B cell (primary cell): ENCODE measurements around the gene GPR62. TPM values are rescaled to one million over a fixed set of nuclear protein-coding genes. Genes with fewer than 3 reads are reported as not detected.

Experiments
- ATAC-seq: fragments of 200-7000 bp; cut with Tn5 transposase; one replicate; pipeline ENCODE4 v1.10.0; 2021; ENCODE audit warnings: low read depth, mild to moderate bottlenecking, moderate number of reproducible peaks, moderate library complexity
- CTCF ChIA-PET: fragments of 350-600 bp; sonication (Branson Sonifier 250); formaldehyde crosslinking; loops from one replicate; lab custom pipeline; 2021; ENCODE audit warnings: antibody characterized with exemption, inconsistent platforms; lab: Charles Lee
- POLR2A ChIA-PET: fragments of 350-600 bp; sonication (Branson Sonifier 250); formaldehyde crosslinking; loops from one replicate; lab custom pipeline; 2021; ENCODE audit warnings: antibody characterized with exemption; lab: Charles Lee
- DNase-seq: peaks from one replicate; pipeline ENCODE4 v3.0.0; 2013
- H2AFZ ChIP-seq: 2 replicates; pipeline ENCODE4 v1.6.1; 2012; ENCODE audit warnings: mild to moderate bottlenecking, low read depth, low read length; ENCODE audit not compliant: insufficient read depth, poor library complexity, severe bottlenecking
- H3K27ac ChIP-seq, 2 donors: 1 replicate in 1 of 2; 2 replicates in 1 of 2; pipeline ENCODE4 v1.5.1; 2012 to 2013; ENCODE audit warnings: low read length in 2 of 2, mild to moderate bottlenecking in 2 of 2, moderate library complexity in 1 of 2
- H3K27me3 ChIP-seq, 4 experiments: fragments of 200-600 bp in 1 of 4; sonication (generic) in 1 of 4; replicated peaks in 1 of 4; 1 replicate in 2 of 4; 2 replicates in 2 of 4; pipeline versions ENCODE4 v1.6.1 to v1.7.0; 2013 to 2016; ENCODE audit warnings: low read length in 3 of 4, mild to moderate bottlenecking in 2 of 4, mixed read lengths in 1 of 4, moderate library complexity in 1 of 4; ENCODE audit not compliant: insufficient read depth in 4 of 4, control insufficient read depth in 3 of 4; ENCODE audit errors: control extremely low read depth in 1 of 4
- H3K36me3 ChIP-seq, 2 experiments: replicated peaks in 1 of 2; 1 replicate in 1 of 2; 2 replicates in 1 of 2; pipeline versions ENCODE4 v1.6.1 to v1.7.1; 2013; ENCODE audit warnings: low read length in 1 of 2; ENCODE audit not compliant: insufficient read depth in 2 of 2, control insufficient read depth in 1 of 2; ENCODE audit errors: control extremely low read depth in 1 of 2, extremely low read depth in 1 of 2
- H3K4me1 ChIP-seq, 2 donors: fragments of 200-600 bp in 1 of 2; sonication (generic) in 1 of 2; 1 replicate in 1 of 2; 2 replicates in 1 of 2; pipeline versions ENCODE4 v1.5.1 to v1.6.1; 2013 to 2017; ENCODE audit warnings: low read length in 2 of 2; ENCODE audit not compliant: control insufficient read depth in 2 of 2, insufficient read depth in 2 of 2
- H3K4me2 ChIP-seq: replicated peaks from 2 replicates; pipeline ENCODE3; 2012; ENCODE audit warnings: mild to moderate bottlenecking, low read depth, low read length; ENCODE audit not compliant: poor library complexity, severe bottlenecking
- H3K4me3 ChIP-seq, 5 experiments: fragments of 200-600 bp in 1 of 5; sonication (generic) in 1 of 5; 1 replicate in 3 of 5; 2 replicates in 2 of 5; pipeline versions ENCODE4 v1.5.1 to v1.7.0; 2011 to 2016; ENCODE audit warnings: low read length in 4 of 5, mild to moderate bottlenecking in 4 of 5, low read depth in 2 of 5, control low read depth in 1 of 5, moderate library complexity in 1 of 5; ENCODE audit not compliant: insufficient read depth in 1 of 5; ENCODE audit errors: control extremely low read depth in 1 of 5, extremely low read depth in 1 of 5
- H3K79me2 ChIP-seq: fragments of 200-600 bp; sonication (generic); one replicate; pipeline ENCODE4 v1.6.0; 2016; ENCODE audit warnings: low read length; ENCODE audit not compliant: control insufficient read depth, insufficient read depth
- H3K9ac ChIP-seq: fragments of 200-600 bp; sonication (generic); 2 replicates; pipeline ENCODE4 v1.6.1; 2017; ENCODE audit warnings: mild to moderate bottlenecking, low read length, moderate library complexity
- H3K9me3 ChIP-seq, 3 donors: one replicate each; pipeline versions ENCODE4 v1.6.1 to v1.7.1; 2013; ENCODE audit warnings: low read length in 2 of 3; ENCODE audit not compliant: control insufficient read depth in 2 of 3, insufficient read depth in 1 of 3; ENCODE audit errors: control extremely low read depth in 1 of 3
- H4K20me1 ChIP-seq: 2 replicates; pipeline ENCODE4 v1.6.0; 2012; ENCODE audit warnings: mild to moderate bottlenecking, low read length; ENCODE audit not compliant: insufficient read depth, control insufficient read depth, poor library complexity, severe bottlenecking
- H3K27ac Mint-ChIP-seq: one replicate; pipeline ENCODE4 v1.8.0; 2021; ENCODE audit warnings: mixed read lengths
- H3K27me3 Mint-ChIP-seq: one replicate; pipeline ENCODE4 v1.8.0; 2021; ENCODE audit warnings: mixed read lengths
- H3K4me1 Mint-ChIP-seq: one replicate; pipeline ENCODE4 v1.8.0; 2021; ENCODE audit warnings: mixed read lengths
- H3K4me3 Mint-ChIP-seq: one replicate; pipeline ENCODE4 v1.8.0; 2021; ENCODE audit warnings: mixed read lengths
- H3K9me3 Mint-ChIP-seq: one replicate; pipeline ENCODE4 v1.8.0; 2022; ENCODE audit warnings: mixed read lengths; ENCODE audit not compliant: insufficient read depth
- EZH2 ChIP-seq: IDR thresholded peaks from 2 replicates; pipeline ENCODE4 v1.6.1; 2012; ENCODE audit warnings: borderline replicate concordance, low read depth, mild to moderate bottlenecking, moderate library complexity, low read length; ENCODE audit not compliant: insufficient read depth, poor library complexity, severe bottlenecking
- WGBS: methylation state at CpG from one replicate; pipeline ENCODE4 v1.1.5; 2013; ENCODE audit warnings: missing lambda C conversion rate; ENCODE audit not compliant: insufficient coverage; 5-methylcytosine and 5-hydroxymethylcytosine counted together
- intact Hi-C: fragments of 100-400 bp; cut with micrococcal nuclease; formaldehyde crosslinking; loops from one replicate; pipeline ENCODE4 v1.10.0; 2022
- polyA plus RNA-seq: library from polyadenylated mRNA; depleted of rRNA; stranded (reverse); fragments of >200 nt; gene quantifications from 2 replicates; pipeline ENCODE4 v1.2.3, GENCODE V29; 2012
- total RNA-seq, 2 donors: library from RNA; stranded (reverse); fragments of 120-200 nt in 1 of 2; gene quantifications; 1 replicate in 1 of 2; 2 replicates in 1 of 2; pipeline versions ENCODE4 v1.2.3 to v1.2.4, GENCODE V29; 2013 to 2022
- TF ChIP-seq, protein P1 (sequence below): fragments of 200-600 bp; IDR thresholded peaks from one replicate; pipeline ENCODE4 v1.8.0; 2022; ENCODE audit warnings: antibody characterized with exemption, mild to moderate bottlenecking

GPR62 gene
- total and polyA plus RNA-seq, 2 donors (not counting 1 experiment from before 2014, with no cell fraction given), result not detected

DNA sequence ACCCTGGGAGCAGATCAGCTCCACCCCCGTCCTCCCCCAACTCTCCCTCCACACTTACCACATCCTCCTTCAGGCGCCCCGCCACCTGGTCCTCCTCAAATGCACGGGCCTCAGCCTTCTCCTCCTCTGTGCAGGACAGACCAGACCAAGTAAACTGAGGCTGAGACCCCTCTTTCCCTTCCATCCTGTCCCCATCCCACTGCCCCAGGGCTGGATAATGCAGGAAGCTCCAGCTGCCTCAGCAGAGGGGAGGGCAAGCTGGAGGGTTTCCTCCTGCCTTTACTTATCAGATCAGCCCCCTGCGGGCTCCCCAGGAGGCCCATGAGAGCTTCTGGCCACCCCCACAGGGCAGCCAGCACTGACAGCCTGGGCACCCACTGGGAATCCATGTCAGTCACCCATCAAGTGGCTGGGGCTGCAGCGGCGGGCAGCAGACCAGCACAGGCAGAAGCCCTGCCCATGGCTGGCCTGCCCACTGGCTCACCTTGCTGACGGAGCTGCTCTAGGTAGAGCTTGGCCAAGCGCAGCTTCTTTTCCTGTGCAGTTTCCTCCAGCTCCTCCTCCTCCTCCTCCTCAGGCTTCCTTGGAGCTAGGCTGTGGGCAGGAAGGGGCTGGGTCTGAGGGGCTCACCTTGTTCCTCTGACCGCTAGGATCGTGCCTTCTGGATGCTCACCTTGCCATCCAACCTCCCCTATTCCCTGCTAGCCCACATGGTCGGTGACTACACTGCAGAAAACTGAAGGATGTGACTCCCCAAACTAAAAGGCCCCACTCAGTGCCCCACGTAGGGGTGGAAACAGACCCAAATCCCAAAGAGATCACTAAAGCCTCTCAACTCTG is 17.4 kb upstream of the GPR62 start:
- Histone ChIP-seq H3K4me3 (no peak overlapping the region), H3K36me3 (peaks cover 4 to 65% of the 10 kb centered on the region in 2 experiments), H3K4me2 (no peak overlapping the region), H2AFZ (no peak overlapping the region), H3K9me3 (no peaks in the 10 kb centered on the region), H4K20me1 (no peaks in the 10 kb centered on the region), H3K9ac (no peak overlapping the region), H3K27me3 (no peaks in the 10 kb centered on the region), H3K4me1 (peaks cover 16 to 20% of the 10 kb centered on the region in 2 donors), H3K27ac (no peak overlapping the region), H3K79me2 (peaks cover 21% of the 10 kb centered on the region)
- CTCF ChIA-PET, result no interaction called here
- intact Hi-C loops, result no loop called here
- ATAC-seq (no peak), DNase-seq (no peak)
- H3K4me3 Mint-ChIP-seq, result no peak overlapping the region
- no peaks in the 10 kb centered on the region for H3K27me3 Mint-ChIP-seq
- H3K4me1 Mint-ChIP-seq, result peaks cover 32% of the 10 kb centered on the region
- POLR2A ChIA-PET, result no interaction called here
- WGBS, result 93% methylated on average over 11 of the region's 13 CpGs
- TF ChIP-seq, protein P1, sequence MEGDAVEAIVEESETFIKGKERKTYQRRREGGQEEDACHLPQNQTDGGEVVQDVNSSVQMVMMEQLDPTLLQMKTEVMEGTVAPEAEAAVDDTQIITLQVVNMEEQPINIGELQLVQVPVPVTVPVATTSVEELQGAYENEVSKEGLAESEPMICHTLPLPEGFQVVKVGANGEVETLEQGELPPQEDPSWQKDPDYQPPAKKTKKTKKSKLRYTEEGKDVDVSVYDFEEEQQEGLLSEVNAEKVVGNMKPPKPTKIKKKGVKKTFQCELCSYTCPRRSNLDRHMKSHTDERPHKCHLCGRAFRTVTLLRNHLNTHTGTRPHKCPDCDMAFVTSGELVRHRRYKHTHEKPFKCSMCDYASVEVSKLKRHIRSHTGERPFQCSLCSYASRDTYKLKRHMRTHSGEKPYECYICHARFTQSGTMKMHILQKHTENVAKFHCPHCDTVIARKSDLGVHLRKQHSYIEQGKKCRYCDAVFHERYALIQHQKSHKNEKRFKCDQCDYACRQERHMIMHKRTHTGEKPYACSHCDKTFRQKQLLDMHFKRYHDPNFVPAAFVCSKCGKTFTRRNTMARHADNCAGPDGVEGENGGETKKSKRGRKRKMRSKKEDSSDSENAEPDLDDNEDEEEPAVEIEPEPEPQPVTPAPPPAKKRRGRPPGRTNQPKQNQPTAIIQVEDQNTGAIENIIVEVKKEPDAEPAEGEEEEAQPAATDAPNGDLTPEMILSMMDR, result no peak
- TF ChIP-seq EZH2, result no peak
- H3K27ac Mint-ChIP-seq, result no peak overlapping the region
- H3K9me3 Mint-ChIP-seq, result no peaks in the 10 kb centered on the region

DNA sequence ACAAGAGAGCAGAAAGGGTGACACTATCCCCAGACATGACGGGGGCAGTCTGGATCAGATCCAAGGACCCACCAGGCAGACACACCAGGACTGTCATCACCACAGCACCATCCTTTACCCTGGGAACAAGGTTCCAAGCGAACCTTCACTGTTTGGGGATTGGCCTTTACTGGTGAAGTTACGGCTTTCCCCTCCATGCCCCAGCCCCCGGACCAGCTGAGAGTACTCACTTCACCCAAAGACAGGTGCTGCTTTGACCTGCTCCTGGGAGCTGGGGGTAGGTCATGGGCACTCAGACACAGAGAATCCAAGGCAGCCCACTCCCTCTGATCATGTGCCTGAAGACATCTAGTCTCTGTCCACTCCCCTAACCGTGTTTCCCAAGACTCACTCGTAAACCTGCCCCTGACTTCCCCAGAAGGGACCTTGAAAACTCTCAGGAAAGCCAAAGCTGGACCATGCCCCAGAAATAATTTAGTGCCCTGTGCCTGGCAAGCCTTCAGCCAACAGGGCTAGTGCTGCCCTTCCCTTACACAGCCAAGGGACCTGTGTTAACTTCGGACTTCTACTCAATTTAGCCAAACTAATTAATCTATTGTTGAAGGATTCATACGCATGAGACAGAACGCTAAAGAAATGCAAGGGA is 16.3 kb upstream of the GPR62 start:
- Mint-ChIP-seq H3K4me1 (peaks cover 36% of the 10 kb centered on the region), H3K27me3 (no peaks in the 10 kb centered on the region), H3K9me3 (no peaks in the 10 kb centered on the region), H3K4me3 (no peak overlapping the region), H3K27ac (no peak overlapping the region)
- DNase-seq, result no peak
- ATAC-seq, result no peak
- H3K9ac ChIP-seq, result no peak overlapping the region
- WGBS, result 100% methylated on average over 6 of the region's 9 CpGs
- peaks cover 2 to 57% of the 10 kb centered on the region in 2 experiments for H3K36me3 ChIP-seq
- H3K27ac ChIP-seq, result no peak overlapping the region
- H3K4me3 ChIP-seq, result no peak overlapping the region
- no peaks in the 10 kb centered on the region for H3K27me3 ChIP-seq
- H2AFZ ChIP-seq, result no peak overlapping the region
- CTCF ChIA-PET, result no interaction called here
- H3K4me2 ChIP-seq, result no peak overlapping the region
- TF ChIP-seq EZH2, result no peak
- TF ChIP-seq, protein P1, result no peak
- peaks cover 21% of the 10 kb centered on the region for H3K79me2 ChIP-seq
- H3K9me3 ChIP-seq, result no peaks in the 10 kb centered on the region
- no peaks in the 10 kb centered on the region for H4K20me1 ChIP-seq
- intact Hi-C loops, result no loop called here
- H3K4me1 ChIP-seq, result peaks cover 22 to 26% of the 10 kb centered on the region in 2 donors
- POLR2A ChIA-PET, result no interaction called here
